DMS 273 (cell line): ENCODE measurements around the gene CHN1.
A peak's percentile ranks its signal among the peaks of the same experiment; 100 is the strongest.

Experiments used
- DNase-seq: peaks from one replicate; lab custom pipeline; 2025; ENCODE audit not compliant: unreplicated experiment; lab: John Stamatoyannopoulos, UW

CHN1 gene

DNA sequence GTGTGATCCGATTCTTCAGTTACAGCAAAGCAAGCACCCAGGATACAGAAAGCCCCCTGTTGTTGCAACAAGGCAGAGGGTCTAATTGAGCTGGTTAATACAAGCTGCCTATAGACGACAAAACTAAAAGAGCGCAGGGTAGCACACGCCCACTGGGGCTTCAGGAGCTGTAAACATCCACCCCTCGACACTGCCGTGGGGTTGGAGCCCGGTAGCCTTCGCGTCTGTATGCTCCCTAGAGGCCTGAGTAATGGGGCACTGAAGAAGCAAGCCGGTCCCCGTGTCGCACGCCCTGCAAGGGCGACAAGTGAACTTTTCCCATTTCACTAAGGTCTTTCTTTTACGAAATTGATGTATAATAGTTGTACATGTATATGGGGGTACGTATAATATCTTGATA is 216.2 kb downstream of the CHN1 start:
- DNase-seq = no peak

DNA sequence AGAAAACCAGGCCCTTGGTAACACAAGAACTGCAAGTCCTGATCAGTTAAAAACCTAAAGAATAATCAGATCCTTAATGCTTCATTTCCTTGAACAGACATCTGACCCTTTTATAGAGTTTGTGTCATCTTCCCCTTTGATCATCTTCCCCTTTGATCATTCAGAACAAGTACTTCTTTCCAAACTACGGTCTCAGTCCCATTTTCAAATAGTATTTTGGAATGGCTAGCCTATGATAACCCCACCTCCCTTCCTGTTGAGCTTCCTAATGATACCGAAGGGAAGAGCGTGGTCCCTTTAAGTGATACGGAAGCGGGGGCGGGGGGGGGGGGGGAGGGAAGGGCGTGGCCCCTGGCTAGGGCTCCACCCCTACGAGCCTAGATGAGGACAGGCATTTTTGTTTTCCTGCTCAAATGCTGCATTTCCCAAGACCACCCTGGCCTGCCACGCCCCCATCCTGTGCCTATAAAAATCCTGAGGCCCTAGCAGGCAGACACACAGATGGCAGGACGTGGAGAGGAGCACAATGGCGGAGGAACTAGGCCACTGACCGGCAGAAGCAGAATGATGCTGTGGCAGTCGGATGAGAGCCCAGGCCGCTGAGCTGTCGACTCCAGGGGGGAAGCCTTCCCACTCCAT is 216.8 kb downstream of the CHN1 start:
- DNase-seq = peak; percentile 45

DNA sequence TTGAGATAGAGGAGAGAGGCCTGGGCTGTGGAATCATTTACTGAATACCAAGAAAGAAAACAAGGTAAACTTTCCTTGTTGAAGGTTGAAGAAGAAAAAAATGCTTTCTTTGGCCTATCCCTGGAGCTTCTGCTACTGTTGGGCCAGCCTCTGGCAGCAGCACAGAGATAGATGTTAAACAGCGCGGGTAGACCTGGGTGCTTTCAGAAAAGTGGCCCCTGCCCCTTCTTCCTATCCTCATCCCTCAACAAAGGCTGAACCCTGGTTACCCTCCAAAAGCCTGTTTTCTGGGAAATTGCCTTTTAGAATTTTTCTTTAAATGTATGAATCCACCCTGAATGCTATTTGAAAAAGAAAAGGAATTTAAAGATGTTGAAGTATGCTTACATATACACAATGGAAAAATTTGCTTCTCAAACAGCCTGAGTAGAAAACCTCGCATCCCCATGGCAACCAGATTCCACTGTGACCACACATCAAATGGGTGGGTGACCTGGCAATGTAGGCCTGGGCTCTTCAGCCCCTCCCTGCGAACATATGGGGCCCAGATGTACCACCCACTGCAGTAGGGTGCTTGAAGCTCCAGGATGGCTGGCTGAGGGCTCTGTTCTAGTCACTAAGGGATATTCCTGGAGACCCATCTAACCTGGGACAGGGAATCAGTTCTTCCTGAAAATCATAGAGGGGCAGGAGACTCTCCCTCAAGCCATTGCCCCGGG is 217.5 kb downstream of the CHN1 start:
- peak; percentile 68 for DNase-seq

DNA sequence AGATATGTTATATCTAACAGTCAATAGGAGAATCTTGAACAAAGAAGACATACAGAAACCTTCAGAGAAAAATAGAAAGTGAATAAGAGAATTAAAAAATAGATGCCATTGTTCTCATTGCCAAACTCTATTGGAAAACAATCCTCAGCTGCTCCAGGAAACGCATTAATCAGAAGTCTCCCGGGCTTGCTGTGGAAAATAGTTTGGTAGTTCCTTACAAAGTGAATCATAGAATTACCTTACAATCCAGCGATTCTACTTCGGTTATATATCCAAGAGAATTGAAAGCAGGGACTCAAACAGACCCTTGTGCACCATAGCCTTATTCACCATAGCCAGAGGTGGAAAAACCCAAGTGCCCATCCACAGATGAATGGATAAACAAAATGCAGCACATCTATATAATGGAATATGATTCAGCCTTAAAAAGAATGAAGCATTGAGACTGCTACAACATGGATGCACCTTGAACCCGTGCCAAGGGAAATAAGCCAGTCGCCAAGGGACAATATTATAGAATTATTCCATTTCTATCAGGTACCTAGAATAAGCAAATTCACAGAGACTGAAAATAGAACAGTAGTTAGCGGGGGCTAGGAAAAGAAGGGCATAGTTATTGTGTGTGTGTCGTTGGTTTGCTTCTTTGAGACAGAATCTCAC is 219.0 kb downstream of the CHN1 start:
- DNase-seq = no peak

- DNase-seq = no peak
Observed at GRCh38 chr2:174785481-174785880, 219.7 kb downstream of the CHN1 start.

GRCh38 chr2:174784909-174785308 is 220.3 kb downstream of the CHN1 start:
- DNase-seq = no peak

- no peak for DNase-seq
Observed at GRCh38 chr2:174784316-174784715, 220.9 kb downstream of the CHN1 start.

- DNase-seq = no peak
Observed at GRCh38 chr2:174781996-174782395, 223.2 kb downstream of the CHN1 start.

DNA sequence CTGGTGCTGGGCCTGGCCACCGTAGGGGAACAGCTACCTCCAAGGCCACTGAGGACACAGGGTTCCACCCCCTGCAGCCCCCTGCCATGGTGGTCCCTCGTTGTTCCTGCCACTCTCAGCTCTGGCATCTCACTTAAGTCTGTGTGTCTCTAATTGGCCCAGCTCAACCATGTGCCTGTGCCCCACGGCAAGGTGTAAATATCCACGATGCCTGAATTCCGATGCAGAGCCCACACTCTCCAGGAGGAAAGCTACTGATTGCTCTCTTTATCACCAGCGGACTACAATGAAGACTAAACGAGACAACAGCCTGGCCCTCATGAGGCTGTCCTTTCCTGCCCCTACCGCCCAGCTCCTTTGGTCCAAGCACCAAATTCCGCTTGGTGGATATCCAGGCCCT is 223.9 kb downstream of the CHN1 start:
- DNase-seq = no peak

GRCh38 chr2:174780856-174781255 is 224.3 kb downstream of the CHN1 start:
- DNase-seq = no peak

- no peak for DNase-seq
Observed at GRCh38 chr2:174780191-174780840, 224.9 kb downstream of the CHN1 start.

- DNase-seq = no peak
Observed at GRCh38 chr2:174779361-174779928, 225.7 kb downstream of the CHN1 start.

DNA sequence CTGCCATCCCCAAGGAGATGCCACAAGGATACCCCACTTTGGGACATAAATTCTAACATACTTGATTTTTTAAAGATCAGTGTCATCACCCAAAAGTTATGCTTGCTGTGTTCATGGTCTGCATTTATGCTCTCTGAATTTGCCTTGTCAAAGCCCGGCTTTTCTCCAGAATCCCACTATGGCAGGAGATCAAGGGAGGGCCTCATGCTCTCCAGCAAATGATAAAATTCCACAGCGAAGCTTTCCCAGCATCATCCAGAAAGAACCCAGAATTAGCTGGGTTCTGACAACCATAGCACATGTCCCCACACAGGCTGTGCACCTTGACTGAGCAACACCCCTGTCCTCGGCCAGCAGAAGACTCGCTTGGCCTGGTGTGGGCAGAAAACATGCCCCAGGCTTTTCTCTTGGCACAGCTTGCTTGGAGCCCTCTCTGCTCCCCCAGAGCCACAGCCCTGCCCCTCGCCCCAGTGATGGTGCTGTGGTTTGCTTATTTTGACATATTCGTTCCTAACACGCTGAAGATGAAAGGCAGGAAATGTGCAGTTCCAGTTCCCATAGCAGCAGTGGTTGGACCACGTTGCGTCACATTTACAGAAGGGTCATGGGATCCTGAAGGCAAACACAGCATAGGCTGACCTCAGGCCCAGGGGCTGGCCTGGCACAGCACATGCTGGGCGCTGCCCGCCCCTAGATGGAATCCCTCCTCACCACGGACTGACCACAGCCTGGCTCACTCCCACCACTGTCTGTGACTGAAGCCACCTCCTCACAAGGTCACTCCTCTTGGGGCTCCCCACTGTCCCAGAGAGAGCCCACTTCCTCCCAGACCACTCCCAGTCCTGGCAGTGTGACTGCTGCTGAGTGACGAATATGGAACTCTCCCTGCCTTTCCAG is 226.8 kb downstream of the CHN1 start:
- no peak for DNase-seq

- DNase-seq = no peak
Observed at GRCh38 chr2:174777347-174778084, 227.7 kb downstream of the CHN1 start.

- no peak for DNase-seq
Observed at GRCh38 chr2:174776675-174777074, 228.5 kb downstream of the CHN1 start.

GRCh38 chr2:174776223-174776622 is 229.0 kb downstream of the CHN1 start:
- no peak for DNase-seq

- DNase-seq = no peak
Observed at GRCh38 chr2:174775571-174775980, 229.6 kb downstream of the CHN1 start.

DNA sequence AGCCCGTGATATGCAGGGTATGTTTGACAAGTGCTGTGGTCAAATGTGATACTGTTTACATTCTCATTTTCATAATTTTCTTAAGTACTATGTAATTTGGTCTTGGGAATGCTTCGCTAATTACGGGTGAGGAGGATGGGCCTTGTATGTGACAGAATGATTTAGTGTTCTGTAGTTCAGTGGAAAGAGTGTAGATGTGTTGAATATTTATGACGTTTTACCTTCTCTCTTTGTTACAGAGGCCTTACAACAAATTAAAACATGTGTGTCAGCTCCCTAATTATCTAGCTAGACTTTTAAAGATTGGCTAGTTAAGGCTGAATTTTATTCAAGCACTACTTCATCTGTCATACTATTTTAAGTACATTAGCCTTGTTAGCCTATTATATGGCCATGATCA is 230.3 kb downstream of the CHN1 start:
- DNase-seq = no peak

DNA sequence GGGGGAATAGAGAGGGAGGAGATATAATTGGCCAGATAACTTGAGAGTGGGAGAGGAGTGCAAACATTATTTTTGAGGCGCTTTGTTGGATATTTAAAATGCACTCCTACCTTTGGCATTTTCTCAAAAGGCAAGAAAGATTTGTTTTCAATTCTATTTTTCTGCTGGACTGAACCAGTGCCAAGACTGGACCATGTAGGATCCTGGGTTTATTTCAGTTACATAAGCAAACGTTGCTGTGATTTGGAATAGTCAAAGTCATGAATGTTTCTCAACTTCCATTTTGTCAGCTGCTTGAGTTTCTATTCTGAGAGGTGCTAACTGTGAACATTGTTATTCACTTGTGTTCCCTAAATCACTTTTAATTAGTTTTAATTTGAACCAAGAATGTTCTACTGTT is 232.0 kb downstream of the CHN1 start:
- DNase-seq = no peak

- DNase-seq = no peak
Observed at GRCh38 chr2:174772472-174772801, 232.7 kb downstream of the CHN1 start.
